Cardiac septum (tissue), 1 donor: ENCODE results near the gene UGT2B10. TPM values are rescaled to one million over a fixed set of nuclear protein-coding genes. Genes with fewer than 3 reads are reported as not detected.

Experiments
- DNase-seq: peaks from one replicate; pipeline ENCODE4 v3.0.0-alpha.2; 2020; ENCODE audit warnings: low spot score
- intact Hi-C: fragments of 100-400 bp; cut with DNase I; formaldehyde crosslinking; loops from one replicate; pipeline ENCODE4 v1.14.0; 2022
- total RNA-seq: library from RNA; stranded (reverse); fragmentation: NEBNext Ultra II Directional; extraction: Animal tissue kit (Norgen Biotek cat#: 25700); gene quantifications from one replicate; pipeline ENCODE4 v1.2.1, GENCODE V29; 2021
- donor health status: DM: no; HTN: no; CAD: no.

Gene UGT2B10
- total RNA-seq, 1 donor from 2014 or later = not detected

- DNase-seq = no peak
- intact Hi-C loops = no loop called here
Measured at GRCh38 chr4:68865760-68866159, 50.0 kb downstream of the UGT2B10 start.

- no peak for DNase-seq
- intact Hi-C loops = no loop called here
Measured at GRCh38 chr4:68869274-68869773, 53.5 kb downstream of the UGT2B10 start.

- intact Hi-C loops = no loop called here
- DNase-seq = no peak
Measured at GRCh38 chr4:68871809-68872642, 56.2 kb downstream of the UGT2B10 start.

GRCh38 chr4:68872643-68873502 lies 57.1 kb downstream of the UGT2B10 start:
- no peak for DNase-seq
- intact Hi-C loops = no loop called here

GRCh38 chr4:68874507-68874906 lies 58.7 kb downstream of the UGT2B10 start:
- intact Hi-C loops = no loop called here
- no peak for DNase-seq

GRCh38 chr4:68877555-68877954 lies 61.8 kb downstream of the UGT2B10 start:
- intact Hi-C loops = no loop called here
- no peak for DNase-seq

- intact Hi-C loops = no loop called here
- no peak for DNase-seq
Measured at GRCh38 chr4:68878048-68878447, 62.3 kb downstream of the UGT2B10 start.

Other genes starting within 250 kb of the UGT2B10 start
- gene UGT2B17, start 239.7 kb upstream of the UGT2B10 start, total RNA-seq = not detected
- gene UGT2B15, start 145.3 kb upstream of the UGT2B10 start, total RNA-seq = not detected
- not detected for gene UGT2A3, start 135.8 kb downstream of the UGT2B10 start, total RNA-seq